K562 (cell line): ENCODE measurements around the gene OR10D3. TPM values are rescaled to one million over a fixed set of nuclear protein-coding genes. Genes with fewer than 3 reads are reported as not detected.

Source experiments
- ELK3 ChIP-seq: fragments of 450-650 bp; formaldehyde crosslinking; IDR thresholded peaks from 2 replicates; pipeline ENCODE4 v1.4.0; 2020; ENCODE audit warnings: mild to moderate bottlenecking
- GABPA ChIP-seq: fragments of 200-800 bp; sonication (Bioruptor generic); conservative IDR thresholded peaks from 2 replicates; pipeline ENCODE4 v1.6.1; 2016; ENCODE audit warnings: low read depth, missing genetic modification characterization, missing compliant biosample characterization
- NFE2L1 ChIP-seq: fragments of 450-650 bp; IDR thresholded peaks from 2 replicates; pipeline ENCODE4 v1.6.1; 2016; ENCODE audit warnings: missing genetic modification characterization, low read depth, mild to moderate bottlenecking, missing compliant biosample characterization, moderate library complexity, borderline replicate concordance
- NONO ChIP-seq, 2 experiments: fragments of 200-400 bp in 1 of 2; fragments of 450-650 bp in 1 of 2; formaldehyde crosslinking in 1 of 2; IDR thresholded peaks; 2 replicates each; pipeline ENCODE4 v1.6.1; 2017; ENCODE audit warnings: low read depth in 2 of 2, mild to moderate bottlenecking in 2 of 2, moderate library complexity in 2 of 2, low read length in 1 of 2
- PRPF4 ChIP-seq: fragments of 200-400 bp; formaldehyde crosslinking; IDR thresholded peaks from one replicate; pipeline ENCODE4 v1.6.1; 2017; ENCODE audit warnings: low read length, low read depth, mild to moderate bottlenecking; ENCODE audit not compliant: insufficient read depth, poor library complexity, severe bottlenecking
- RNF2 ChIP-seq: sonication (generic); IDR thresholded peaks from 2 replicates; pipeline ENCODE4 v1.6.1; 2016
- SIN3A ChIP-seq, 2 experiments: fragments of 150-350 bp in 1 of 2; IDR thresholded peaks; 2 replicates each; pipeline ENCODE4 v1.6.1; 2011 to 2016; ENCODE audit warnings: borderline replicate concordance in 2 of 2, low read depth in 2 of 2, low read length in 2 of 2, mild to moderate bottlenecking in 2 of 2, moderate library complexity in 2 of 2; ENCODE audit not compliant: control insufficient read depth in 1 of 2
- SMAD2 ChIP-seq: fragments of 150-350 bp; IDR thresholded peaks from 2 replicates; pipeline ENCODE4 v1.6.1; 2014; ENCODE audit warnings: low read depth, mild to moderate bottlenecking, low read length
- ZBTB1 ChIP-seq: sonication (generic); formaldehyde crosslinking; IDR thresholded peaks from 2 replicates; pipeline ENCODE4 v1.8.1; 2023; ENCODE audit warnings: missing genetic modification reagents, low read depth, mild to moderate bottlenecking, borderline replicate concordance
- ZBTB17 ChIP-seq: fragments of 450-650 bp; formaldehyde crosslinking; IDR thresholded peaks from 2 replicates; pipeline ENCODE4 v1.4.0; 2020; ENCODE audit warnings: mild to moderate bottlenecking
- ZNF444 ChIP-seq: fragments of 250-450 bp; sonication (Bioruptor Pico); IDR thresholded peaks from 2 replicates; pipeline ENCODE4 v1.4.0; 2020; ENCODE audit warnings: mild to moderate bottlenecking, moderate library complexity
- polyA plus RNA-seq, 8 experiments: library from polyadenylated mRNA; depleted of rRNA in 4 of 8; stranded (reverse) in 5 of 8; unstranded in 3 of 8; fragments of >200 nt; fragmentation: Nextera tagmentation in 2 of 8; fragmentation: Illumina TruSeq in 1 of 8; extraction: Ambion mirVana in 2 of 8; extraction: Trizol in 1 of 8; gene quantifications; 2 replicates each; pipeline versions ENCODE4 v1.2.1 to v1.2.3, GENCODE V29; 2011 to 2014; ENCODE audit warnings: inconsistent platforms in 1 of 8, missing spikeins in 1 of 8
- total RNA-seq, 7 experiments: library from RNA; depleted of rRNA in 6 of 7; stranded (reverse); fragments of >200 nt in 6 of 7; fragmentation: Illumina TruSeq in 2 of 7; extraction: Trizol in 2 of 7; gene quantifications; 2 replicates each; pipeline versions ENCODE4 v1.2.1 to v1.2.3, GENCODE V29; 2011 to 2021; ENCODE audit warnings: low replicate concordance in 1 of 7
- TF ChIP-seq, protein P1 (sequence below), 2 experiments: fragments of 450-650 bp; IDR thresholded peaks; 2 replicates each; pipeline ENCODE4 v1.6.1; 2016
- TF ChIP-seq, protein P2 (sequence below): fragments of 450-650 bp; IDR thresholded peaks from 2 replicates; pipeline ENCODE4 v1.6.1; 2016; ENCODE audit warnings: mild to moderate bottlenecking, moderate library complexity

OR10D3 gene
- total and polyA plus RNA-seq, 9 of the 15 experiments (the other 6 are each of a cell fraction or from before 2014, with no cell fraction given), result 0.07 to 2.9 (median 0.80) TPM; not detected in 1

DNA sequence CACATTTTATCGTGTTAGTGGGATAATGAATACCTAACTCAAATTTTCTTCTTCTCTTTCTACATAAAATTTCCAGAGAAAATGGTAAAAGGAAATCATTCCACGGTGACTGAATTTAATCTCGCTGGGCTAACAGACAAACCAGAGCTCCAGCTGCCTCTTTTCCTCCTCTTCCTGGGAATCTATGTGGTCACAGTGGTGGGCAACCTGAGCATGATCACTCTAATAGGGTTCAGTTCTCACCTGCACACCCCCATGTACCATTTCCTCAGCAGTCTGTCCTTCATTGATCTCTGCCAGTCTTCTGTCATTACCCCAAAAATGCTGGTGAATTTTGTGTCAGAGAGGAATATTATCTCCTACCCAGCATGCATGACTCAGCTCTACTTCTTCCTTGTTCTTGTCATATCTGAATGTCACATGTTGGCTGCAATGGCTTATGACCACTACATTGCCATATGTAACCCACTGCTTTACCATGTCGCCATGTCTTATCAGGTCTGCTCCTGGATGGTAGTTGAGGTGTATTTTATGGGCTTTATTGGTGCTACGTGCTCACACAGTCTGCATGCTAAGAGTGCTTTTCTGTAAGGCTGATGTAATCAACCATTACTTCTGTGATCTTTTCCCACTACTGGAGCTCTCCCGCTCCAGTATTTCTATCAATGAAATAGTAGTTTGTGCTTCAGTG lies 24.1 kb downstream of the OR10D3 start (continued):
- TF ChIP-seq ELK3 (CRISPR knock-in tag) (no peak), SIN3A (IDR thresholded peaks at IDR 0.05; ENCODE audit: borderline replicate concordance in 2 of 2, control insufficient read depth in 1 of 2, low read depth in 2 of 2, low read length in 2 of 2) (no peak), NONO (IDR thresholded peaks at IDR 0.05; ENCODE audit: low read depth in 2 of 2, low read length in 1 of 2) (0 out of 4 replicates have a peak, but pooled peaks of 1 of the 2 experiments have one; percentile 28), ZNF444 (CRISPR knock-in tag) (no peak), ZBTB17 (CRISPR knock-in tag) (peak; percentile 84), GABPA (tag) (no peak), NFE2L1 (tag) (peak; percentile 90), ZBTB1 (CRISPR knock-in tag) (no peak), PRPF4 (no peak), SMAD2 (no peak), RNF2 (peak; percentile 84; the same call in 1 of the 2 replicates)
- TF ChIP-seq, protein P1, sequence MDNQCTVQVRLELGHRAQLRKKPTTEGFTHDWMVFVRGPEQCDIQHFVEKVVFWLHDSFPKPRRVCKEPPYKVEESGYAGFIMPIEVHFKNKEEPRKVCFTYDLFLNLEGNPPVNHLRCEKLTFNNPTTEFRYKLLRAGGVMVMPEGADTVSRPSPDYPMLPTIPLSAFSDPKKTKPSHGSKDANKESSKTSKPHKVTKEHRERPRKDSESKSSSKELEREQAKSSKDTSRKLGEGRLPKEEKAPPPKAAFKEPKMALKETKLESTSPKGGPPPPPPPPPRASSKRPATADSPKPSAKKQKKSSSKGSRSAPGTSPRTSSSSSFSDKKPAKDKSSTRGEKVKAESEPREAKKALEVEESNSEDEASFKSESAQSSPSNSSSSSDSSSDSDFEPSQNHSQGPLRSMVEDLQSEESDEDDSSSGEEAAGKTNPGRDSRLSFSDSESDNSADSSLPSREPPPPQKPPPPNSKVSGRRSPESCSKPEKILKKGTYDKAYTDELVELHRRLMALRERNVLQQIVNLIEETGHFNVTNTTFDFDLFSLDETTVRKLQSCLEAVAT (IDR thresholded peaks at IDR 0.05), result peak; percentile 8 to 76; a peak in 1 of 4 replicates
- TF ChIP-seq, protein P2, sequence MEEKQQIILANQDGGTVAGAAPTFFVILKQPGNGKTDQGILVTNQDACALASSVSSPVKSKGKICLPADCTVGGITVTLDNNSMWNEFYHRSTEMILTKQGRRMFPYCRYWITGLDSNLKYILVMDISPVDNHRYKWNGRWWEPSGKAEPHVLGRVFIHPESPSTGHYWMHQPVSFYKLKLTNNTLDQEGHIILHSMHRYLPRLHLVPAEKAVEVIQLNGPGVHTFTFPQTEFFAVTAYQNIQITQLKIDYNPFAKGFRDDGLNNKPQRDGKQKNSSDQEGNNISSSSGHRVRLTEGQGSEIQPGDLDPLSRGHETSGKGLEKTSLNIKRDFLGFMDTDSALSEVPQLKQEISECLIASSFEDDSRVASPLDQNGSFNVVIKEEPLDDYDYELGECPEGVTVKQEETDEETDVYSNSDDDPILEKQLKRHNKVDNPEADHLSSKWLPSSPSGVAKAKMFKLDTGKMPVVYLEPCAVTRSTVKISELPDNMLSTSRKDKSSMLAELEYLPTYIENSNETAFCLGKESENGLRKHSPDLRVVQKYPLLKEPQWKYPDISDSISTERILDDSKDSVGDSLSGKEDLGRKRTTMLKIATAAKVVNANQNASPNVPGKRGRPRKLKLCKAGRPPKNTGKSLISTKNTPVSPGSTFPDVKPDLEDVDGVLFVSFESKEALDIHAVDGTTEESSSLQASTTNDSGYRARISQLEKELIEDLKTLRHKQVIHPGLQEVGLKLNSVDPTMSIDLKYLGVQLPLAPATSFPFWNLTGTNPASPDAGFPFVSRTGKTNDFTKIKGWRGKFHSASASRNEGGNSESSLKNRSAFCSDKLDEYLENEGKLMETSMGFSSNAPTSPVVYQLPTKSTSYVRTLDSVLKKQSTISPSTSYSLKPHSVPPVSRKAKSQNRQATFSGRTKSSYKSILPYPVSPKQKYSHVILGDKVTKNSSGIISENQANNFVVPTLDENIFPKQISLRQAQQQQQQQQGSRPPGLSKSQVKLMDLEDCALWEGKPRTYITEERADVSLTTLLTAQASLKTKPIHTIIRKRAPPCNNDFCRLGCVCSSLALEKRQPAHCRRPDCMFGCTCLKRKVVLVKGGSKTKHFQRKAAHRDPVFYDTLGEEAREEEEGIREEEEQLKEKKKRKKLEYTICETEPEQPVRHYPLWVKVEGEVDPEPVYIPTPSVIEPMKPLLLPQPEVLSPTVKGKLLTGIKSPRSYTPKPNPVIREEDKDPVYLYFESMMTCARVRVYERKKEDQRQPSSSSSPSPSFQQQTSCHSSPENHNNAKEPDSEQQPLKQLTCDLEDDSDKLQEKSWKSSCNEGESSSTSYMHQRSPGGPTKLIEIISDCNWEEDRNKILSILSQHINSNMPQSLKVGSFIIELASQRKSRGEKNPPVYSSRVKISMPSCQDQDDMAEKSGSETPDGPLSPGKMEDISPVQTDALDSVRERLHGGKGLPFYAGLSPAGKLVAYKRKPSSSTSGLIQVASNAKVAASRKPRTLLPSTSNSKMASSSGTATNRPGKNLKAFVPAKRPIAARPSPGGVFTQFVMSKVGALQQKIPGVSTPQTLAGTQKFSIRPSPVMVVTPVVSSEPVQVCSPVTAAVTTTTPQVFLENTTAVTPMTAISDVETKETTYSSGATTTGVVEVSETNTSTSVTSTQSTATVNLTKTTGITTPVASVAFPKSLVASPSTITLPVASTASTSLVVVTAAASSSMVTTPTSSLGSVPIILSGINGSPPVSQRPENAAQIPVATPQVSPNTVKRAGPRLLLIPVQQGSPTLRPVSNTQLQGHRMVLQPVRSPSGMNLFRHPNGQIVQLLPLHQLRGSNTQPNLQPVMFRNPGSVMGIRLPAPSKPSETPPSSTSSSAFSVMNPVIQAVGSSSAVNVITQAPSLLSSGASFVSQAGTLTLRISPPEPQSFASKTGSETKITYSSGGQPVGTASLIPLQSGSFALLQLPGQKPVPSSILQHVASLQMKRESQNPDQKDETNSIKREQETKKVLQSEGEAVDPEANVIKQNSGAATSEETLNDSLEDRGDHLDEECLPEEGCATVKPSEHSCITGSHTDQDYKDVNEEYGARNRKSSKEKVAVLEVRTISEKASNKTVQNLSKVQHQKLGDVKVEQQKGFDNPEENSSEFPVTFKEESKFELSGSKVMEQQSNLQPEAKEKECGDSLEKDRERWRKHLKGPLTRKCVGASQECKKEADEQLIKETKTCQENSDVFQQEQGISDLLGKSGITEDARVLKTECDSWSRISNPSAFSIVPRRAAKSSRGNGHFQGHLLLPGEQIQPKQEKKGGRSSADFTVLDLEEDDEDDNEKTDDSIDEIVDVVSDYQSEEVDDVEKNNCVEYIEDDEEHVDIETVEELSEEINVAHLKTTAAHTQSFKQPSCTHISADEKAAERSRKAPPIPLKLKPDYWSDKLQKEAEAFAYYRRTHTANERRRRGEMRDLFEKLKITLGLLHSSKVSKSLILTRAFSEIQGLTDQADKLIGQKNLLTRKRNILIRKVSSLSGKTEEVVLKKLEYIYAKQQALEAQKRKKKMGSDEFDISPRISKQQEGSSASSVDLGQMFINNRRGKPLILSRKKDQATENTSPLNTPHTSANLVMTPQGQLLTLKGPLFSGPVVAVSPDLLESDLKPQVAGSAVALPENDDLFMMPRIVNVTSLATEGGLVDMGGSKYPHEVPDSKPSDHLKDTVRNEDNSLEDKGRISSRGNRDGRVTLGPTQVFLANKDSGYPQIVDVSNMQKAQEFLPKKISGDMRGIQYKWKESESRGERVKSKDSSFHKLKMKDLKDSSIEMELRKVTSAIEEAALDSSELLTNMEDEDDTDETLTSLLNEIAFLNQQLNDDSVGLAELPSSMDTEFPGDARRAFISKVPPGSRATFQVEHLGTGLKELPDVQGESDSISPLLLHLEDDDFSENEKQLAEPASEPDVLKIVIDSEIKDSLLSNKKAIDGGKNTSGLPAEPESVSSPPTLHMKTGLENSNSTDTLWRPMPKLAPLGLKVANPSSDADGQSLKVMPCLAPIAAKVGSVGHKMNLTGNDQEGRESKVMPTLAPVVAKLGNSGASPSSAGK, result peak; percentile 93
